HG02885 (cell line): Measurements from ENCODE around the gene SPNS3.

Source experiments
- ATAC-seq: cut with Tn5 transposase; IDR thresholded peaks from one replicate; pipeline ENCODE4 v1.9.1; 2021; ENCODE audit warnings: mild to moderate bottlenecking; ENCODE audit not compliant: unreplicated experiment, poor library complexity

SPNS3 gene, protein sequence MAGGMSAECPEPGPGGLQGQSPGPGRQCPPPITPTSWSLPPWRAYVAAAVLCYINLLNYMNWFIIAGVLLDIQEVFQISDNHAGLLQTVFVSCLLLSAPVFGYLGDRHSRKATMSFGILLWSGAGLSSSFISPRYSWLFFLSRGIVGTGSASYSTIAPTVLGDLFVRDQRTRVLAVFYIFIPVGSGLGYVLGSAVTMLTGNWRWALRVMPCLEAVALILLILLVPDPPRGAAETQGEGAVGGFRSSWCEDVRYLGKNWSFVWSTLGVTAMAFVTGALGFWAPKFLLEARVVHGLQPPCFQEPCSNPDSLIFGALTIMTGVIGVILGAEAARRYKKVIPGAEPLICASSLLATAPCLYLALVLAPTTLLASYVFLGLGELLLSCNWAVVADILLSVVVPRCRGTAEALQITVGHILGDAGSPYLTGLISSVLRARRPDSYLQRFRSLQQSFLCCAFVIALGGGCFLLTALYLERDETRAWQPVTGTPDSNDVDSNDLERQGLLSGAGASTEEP

GRCh38 chr17:4433515-4434031 lies at the start of gene SPNS3:
SPNS3 (plus strand) TSS chr17:4433940; CDS start chr17:4433968, 28 bp downstream.
- ATAC-seq = no peak

DNA sequence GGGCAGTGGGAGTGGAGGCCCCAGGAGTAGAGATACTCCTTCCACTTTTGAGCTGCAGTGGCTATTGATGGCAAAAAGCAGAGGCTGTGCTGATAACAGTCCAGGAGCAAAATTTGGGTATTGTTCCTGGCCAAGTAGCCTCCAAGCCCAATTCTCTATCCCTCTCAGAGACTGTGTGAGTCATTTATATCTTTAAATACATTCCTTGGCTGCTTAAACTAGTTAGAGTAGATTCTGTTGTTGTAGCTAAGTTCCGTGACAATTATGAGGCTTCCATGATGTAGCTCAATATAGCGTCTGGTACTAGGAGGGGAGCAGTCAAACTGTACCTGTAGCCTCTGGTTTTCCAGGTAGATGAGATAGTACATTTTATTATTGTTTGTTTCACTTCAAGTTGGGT lies 47.3 kb upstream of the SPNS3 start:
- no peak for ATAC-seq

GRCh38 chr17:4387137-4387536 lies 46.6 kb upstream of the SPNS3 start:
- ATAC-seq = no peak

- no peak for ATAC-seq
These were observed 44.7 kb upstream of the SPNS3 start for GRCh38 chr17:4389079-4389478.

DNA sequence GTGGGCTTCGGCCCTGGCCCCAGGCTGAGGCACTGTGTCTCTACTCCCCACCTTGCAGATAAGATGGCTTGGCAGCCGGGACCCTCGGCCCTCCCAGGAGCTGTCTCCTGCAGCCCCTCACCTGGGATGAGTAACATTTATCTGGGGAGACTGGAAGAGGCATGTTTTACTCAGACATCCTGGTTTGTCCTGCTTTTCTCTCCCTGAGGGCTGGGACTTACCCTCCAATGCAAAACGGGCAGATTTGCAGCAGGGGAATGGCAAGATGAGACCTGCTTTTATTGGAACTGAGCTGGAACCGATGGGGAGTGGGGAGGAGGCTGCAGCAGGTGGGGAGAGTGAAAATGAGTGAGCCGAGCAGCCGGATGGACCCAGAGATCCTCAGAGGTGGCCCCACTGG lies 39.9 kb upstream of the SPNS3 start:
- no peak for ATAC-seq

- ATAC-seq = no peak
These were observed 39.3 kb upstream of the SPNS3 start for GRCh38 chr17:4394208-4395110.

GRCh38 chr17:4395111-4395478 lies 38.6 kb upstream of the SPNS3 start:
- ATAC-seq = no peak

DNA sequence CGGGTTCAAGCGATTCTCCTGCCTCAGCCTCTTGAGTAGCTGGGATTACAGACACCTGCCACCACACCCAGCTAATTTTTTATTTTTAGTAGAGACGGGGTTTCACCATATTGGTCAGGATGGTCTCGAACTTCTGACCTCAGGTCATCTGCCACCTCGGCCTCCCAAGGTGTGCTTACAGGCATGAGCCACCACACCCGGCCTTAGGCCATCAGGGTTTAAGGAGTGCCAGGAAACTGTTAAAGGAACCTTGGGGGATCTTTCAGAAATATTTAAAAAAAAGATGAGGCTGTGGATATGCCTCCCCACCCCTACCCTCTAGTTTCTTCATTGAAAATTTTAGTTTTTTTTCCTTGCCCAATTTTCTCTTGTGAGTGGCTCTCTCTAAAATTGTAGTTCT lies 35.9 kb upstream of the SPNS3 start:
- no peak for ATAC-seq

DNA sequence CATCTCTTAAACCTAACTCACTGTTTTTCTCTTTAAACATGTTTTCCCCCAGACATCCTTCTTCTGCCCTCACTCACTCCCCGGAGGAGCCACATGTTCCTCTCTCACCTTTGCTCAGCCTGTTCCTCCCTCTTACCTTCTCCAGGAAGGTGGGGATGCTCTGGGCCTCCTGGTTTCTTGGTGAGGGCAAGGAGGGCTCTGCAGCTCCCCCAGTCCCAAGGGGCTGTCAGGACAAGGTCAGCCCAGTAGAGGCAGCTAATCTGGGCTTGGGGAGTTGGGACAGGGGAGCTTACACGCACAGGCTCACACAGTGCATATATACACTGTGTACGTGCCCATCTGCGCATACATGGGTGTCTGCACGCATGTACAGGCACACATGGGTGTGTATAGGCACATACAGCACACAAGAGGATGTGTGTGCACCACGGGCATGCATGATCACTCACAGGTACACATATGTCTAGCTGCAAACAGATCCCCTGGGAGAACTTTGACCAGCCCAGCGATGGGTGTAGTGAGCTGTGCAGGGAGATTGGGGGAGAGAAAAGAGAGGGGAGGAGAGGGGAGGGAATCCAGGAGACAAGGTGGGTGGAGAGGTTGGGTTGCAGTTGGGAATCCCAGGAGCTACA lies 28.6 kb upstream of the SPNS3 start:
- ATAC-seq = no peak

DNA sequence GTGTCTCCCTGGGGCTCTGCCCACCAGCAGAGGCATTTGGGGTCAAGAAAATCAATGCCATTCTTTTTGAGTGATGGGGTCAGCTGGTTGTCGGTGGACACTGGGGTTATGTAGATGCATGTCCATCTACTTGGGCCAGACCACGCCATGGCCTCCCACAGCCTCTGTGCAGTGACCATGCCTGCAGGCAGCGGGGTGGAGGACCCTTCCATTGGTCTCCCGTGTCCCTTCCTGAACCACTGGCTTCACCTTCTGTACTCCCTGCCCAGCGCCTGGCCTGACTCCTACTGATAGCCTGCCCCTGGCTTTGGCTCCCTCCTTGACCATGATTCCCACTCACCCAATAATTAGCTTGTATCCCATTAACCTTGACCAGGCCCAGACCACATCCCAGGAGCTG lies 28.0 kb upstream of the SPNS3 start:
- ATAC-seq = no peak

DNA sequence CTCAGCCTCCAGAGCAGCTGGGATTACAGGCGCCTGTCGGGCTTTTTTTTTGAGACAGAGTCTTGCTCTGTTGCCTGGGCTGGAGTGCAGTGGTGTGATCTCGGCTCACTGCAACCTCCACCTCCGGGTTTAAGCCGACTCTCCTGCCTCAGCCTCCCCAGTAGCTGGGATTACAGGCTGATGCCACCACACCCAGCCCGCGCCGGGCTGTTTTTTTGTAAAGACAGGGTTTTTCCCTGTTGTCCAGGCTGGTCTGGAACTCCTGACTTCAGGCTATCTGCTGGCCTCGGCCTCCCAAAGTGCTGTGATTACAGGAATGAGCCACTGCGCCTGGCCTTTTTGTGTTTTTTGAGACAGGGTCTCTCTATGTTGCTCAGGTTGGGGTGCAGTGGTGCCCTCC lies 27.4 kb upstream of the SPNS3 start:
- ATAC-seq = no peak

GRCh38 chr17:4407216-4407615 lies 26.5 kb upstream of the SPNS3 start:
- no peak for ATAC-seq

GRCh38 chr17:4407851-4408250 lies 25.9 kb upstream of the SPNS3 start:
- no peak for ATAC-seq

- ATAC-seq = no peak
These were observed 24.1 kb upstream of the SPNS3 start for GRCh38 chr17:4409659-4410058.

GRCh38 chr17:4411201-4411600 lies 22.5 kb upstream of the SPNS3 start:
- no peak for ATAC-seq

DNA sequence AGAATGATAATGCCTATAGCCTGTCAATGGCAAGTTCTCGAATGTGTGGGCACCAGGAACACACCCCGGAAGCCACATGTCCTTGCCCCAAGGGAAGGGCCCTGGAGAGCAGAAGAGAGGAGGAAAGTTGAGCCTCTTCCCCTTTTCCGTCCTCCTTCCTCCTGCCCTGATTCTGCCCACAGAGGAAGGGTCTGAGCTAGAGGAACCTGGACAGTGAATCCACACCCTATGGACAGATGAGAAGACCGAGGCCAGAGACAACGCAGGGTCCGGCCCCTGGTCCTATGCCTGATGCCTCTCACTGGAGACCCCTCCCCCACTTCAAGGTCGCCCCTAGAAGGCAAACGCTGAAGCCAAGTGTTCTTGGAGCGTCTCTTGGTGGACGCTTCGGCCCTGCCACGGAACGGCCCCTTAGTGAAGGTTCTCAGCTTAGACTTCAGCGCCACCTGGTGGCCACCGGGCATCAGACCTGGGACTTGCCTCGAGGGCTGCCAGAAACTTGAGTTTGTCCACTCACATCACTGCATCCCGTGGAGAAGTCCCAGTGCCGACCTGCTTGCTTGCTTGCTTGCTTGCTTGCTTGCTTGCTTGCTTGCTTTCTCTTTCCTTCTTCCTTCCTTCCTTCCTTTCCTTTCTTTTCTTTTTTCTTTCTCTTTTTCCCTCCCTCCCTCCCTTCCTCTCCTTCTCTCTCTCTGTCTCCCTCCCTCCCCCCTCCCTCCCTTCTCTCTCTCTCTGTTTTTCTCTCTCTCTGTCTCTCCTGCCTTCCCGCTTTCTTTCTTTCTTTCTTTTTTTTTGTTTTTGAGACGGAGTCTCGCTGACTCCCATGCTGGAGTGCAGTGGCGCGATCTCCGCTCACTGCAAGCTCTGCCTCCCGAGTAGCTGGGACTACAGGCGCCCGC lies 20.6 kb upstream of the SPNS3 start:
- ATAC-seq = no peak

GRCh38 chr17:4417129-4417667 lies 16.5 kb upstream of the SPNS3 start:
- no peak for ATAC-seq

DNA sequence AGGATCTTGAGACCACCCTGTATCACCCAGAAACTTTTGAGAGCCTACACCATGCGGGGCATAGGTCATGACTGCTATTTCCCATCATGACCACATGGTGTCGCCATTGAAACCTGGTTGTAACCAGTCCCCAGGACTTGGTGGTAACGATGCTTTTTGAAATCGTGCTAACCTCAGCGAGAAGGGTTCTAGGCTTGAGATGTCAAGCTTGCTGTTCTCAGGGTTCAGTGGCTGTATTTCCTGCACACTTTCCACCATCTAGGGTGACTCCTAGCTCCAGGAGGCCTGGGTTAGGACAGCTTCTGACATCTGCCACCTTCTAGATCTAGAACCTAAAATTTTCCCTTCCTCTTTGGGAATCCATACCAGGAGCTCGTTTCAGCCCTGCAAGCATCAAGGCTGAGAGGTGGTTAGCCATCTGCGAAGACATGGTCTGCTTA lies 13.0 kb upstream of the SPNS3 start:
- no peak for ATAC-seq

DNA sequence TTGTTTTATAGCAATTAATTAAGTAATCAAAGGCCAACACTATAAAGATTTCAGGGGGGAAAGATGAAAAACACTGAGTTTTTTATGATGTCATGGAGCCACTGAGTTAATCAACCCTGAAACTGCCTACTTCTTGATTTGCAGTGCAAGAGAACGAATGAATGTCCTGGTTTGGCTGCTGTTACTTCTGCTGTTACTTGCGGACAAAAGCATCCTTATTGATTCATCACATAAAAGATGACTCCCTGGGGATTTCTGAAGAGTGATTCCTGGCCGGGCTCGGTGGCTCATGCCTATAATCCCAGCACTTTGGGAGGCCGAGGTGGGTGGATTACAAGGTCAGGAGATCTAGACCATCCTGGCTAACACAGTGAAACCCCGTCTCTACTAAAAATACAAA lies 10.9 kb upstream of the SPNS3 start:
- ATAC-seq = no peak
